Upper lobe of right lung (tissue), 1 donor: ENCODE results near the gene BPI. TPM values are rescaled to one million over a fixed set of nuclear protein-coding genes. Genes with fewer than 3 reads are reported as not detected.
A peak's percentile ranks its signal among the peaks of the same experiment; 100 is the strongest.

Experiments
- ATAC-seq: fragments of 200-7000 bp; cut with Tn5 transposase; one replicate; pipeline ENCODE4 v1.9.1; 2020; ENCODE audit warnings: mild to moderate bottlenecking, moderate library complexity
- DNase-seq: peaks from one replicate; pipeline ENCODE4 v3.0.0-alpha.2; 2020
- H3K27ac ChIP-seq: fragments of 200-600 bp; one replicate; pipeline ENCODE4 v1.8.0; 2022
- H3K27me3 ChIP-seq: fragments of 200-600 bp; one replicate; pipeline ENCODE4 v1.8.0; 2022; ENCODE audit warnings: mild to moderate bottlenecking
- H3K36me3 ChIP-seq: fragments of 200-600 bp; one replicate; pipeline ENCODE4 v1.8.0; 2022
- H3K4me1 ChIP-seq: fragments of 200-600 bp; one replicate; pipeline ENCODE4 v1.8.0; 2022
- H3K4me3 ChIP-seq: fragments of 200-600 bp; one replicate; pipeline ENCODE4 v1.8.0; 2022; ENCODE audit warnings: mild to moderate bottlenecking
- H3K9me3 ChIP-seq: fragments of 200-600 bp; one replicate; pipeline ENCODE4 v1.8.0; 2022
- CTCF ChIP-seq: fragments of 200-600 bp; IDR thresholded peaks from one replicate; pipeline ENCODE4 v1.8.0; 2022; ENCODE audit warnings: antibody characterized with exemption
- intact Hi-C: fragments of 100-400 bp; cut with DNase I; formaldehyde crosslinking; loops from one replicate; pipeline ENCODE4 v1.11.0; 2022
- total RNA-seq: library from RNA; stranded (reverse); fragmentation: NEBNext Ultra II Directional; extraction: Animal tissue kit (Norgen Biotek cat#: 25700); gene quantifications from one replicate; pipeline ENCODE4 v1.2.1, GENCODE V29; 2021
- donor health status: DM: no; HTN: yes; CAD: no; lungs with severe emphysema.

The BPI gene
- total RNA-seq, 1 donor from 2014 or later, result not detected

DNA sequence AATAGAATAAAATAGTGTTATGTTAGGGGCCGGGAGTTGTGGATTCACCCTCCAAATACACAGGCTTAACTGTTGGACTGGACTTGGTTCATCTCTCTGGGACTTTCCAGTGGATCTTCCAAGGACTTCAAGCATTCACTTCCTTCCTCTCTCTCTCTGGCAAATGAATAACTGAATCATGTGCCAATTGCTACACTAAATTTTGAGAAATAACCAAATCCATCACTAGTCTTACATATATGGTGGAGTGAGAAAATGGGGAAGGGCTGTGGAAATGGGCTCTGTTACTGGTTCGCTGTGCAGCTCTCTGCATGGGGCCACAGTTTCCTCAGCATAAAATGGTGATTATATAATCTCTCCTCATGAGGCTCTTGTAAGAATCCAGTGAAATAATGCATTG is 36.7 kb upstream of the BPI start:
- peaks cover 5% of the 10 kb centered on the region for H3K27me3 ChIP-seq
- H3K9me3 ChIP-seq, result no peaks in the 10 kb centered on the region
- ATAC-seq (no peak), DNase-seq (no peak)
- TF ChIP-seq CTCF, result no peak
- intact Hi-C loops, result no loop called here
- H3K27ac ChIP-seq, result no peak overlapping the region
- H3K4me1 ChIP-seq, result peaks cover 8% of the 10 kb centered on the region
- H3K36me3 ChIP-seq, result no peaks in the 10 kb centered on the region
- H3K4me3 ChIP-seq, result no peak overlapping the region

DNA sequence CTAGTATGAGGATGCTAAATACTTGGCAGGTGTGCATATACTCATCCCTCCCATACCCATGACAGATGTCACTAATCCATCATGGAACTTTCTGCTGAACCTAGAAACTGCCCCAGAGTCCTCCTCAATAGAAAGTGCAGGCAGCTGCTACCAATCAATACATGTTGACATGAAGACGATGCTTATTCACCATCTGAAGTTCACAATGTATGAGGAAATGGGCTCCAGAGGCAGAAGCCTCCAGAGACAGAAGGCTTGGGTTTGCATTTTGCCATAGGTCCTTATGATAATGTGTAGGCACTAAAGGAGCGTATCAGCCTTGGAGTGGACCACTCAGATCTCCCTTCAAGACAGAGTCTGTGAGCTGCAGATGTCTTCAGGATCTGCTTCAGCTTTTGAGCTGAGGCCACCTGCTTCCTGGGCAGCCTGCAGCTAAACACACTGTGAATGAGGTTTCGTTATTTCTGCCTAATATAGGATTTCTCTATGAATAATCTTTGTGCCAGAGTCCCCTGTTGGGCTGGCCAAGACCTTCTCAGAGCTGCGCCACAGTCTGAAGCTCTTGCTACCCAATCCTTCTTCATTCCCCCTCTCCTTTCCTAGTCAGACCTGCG is 35.9 kb upstream of the BPI start:
- H3K27me3 ChIP-seq, result peaks cover 5% of the 10 kb centered on the region
- intact Hi-C loops, result no loop called here
- DNase-seq (no peak), ATAC-seq (no peak)
- H3K36me3 ChIP-seq, result no peaks in the 10 kb centered on the region
- no peak overlapping the region for H3K4me3 ChIP-seq
- no peak for TF ChIP-seq CTCF
- H3K4me1 ChIP-seq, result peaks cover 8% of the 10 kb centered on the region
- no peak overlapping the region for H3K27ac ChIP-seq
- no peaks in the 10 kb centered on the region for H3K9me3 ChIP-seq

DNA sequence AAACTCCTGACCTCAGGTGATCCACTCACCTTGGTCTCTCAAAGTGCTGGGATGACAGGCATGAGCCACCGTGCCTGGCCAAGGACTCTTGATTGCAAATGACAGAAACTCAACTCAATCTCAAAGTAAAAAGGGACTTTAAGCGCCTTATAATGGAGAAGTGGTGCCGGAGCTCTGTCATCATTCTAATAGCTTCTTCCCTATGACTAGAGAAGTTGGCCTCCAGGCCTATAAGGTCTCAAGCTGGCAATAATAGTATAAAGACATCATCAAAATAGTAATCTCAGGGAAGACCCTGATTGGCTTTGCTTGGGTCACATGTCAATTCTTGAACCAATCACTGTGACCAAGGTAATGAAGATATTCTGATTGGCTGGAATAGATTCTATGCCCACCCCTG is 34.9 kb upstream of the BPI start:
- peaks cover 8% of the 10 kb centered on the region for H3K4me1 ChIP-seq
- ATAC-seq, result no peak
- intact Hi-C loops, result no loop called here

DNA sequence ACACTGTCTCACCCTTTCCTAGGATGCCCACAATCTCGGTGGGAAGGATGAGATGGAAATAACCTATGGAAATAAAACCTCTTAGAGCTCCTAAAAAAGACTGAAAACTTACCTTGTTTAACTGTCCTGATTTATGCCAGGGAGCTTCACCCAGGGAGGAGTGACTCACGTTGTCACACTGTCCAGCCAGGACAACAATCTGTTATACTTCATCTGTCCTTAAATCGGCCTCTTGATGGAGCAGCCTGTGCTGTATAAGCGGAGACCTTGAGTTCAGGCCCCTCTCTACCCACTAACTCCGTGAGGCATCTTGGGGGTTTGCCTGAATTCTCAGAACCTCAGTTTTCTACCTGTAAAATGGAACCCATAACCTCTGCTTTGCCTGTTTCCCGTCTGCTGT is 34.2 kb upstream of the BPI start:
- H3K9me3 ChIP-seq, result no peaks in the 10 kb centered on the region
- H3K4me3 ChIP-seq, result no peak overlapping the region
- TF ChIP-seq CTCF, result no peak
- H3K4me1 ChIP-seq, result peaks cover 8% of the 10 kb centered on the region
- intact Hi-C loops, result no loop called here
- no peak overlapping the region for H3K27ac ChIP-seq
- ATAC-seq (no peak), DNase-seq (no peak)
- no peaks in the 10 kb centered on the region for H3K27me3 ChIP-seq
- H3K36me3 ChIP-seq, result no peaks in the 10 kb centered on the region

More for the DNA sequence above, 34.9 kb upstream of the BPI start:
- H3K9me3 ChIP-seq, result no peaks in the 10 kb centered on the region
- H3K36me3 ChIP-seq, result no peaks in the 10 kb centered on the region
- DNase-seq, result no peak
- TF ChIP-seq CTCF, result no peak
- H3K4me3 ChIP-seq, result no peak overlapping the region
- no peak overlapping the region for H3K27ac ChIP-seq
- H3K27me3 ChIP-seq, result no peaks in the 10 kb centered on the region

GRCh38 chr20:38270869-38271605 is 32.9 kb upstream of the BPI start:
- ATAC-seq, result peak; percentile 37
- Histone ChIP-seq H3K4me3 (no peak overlapping the region), H3K9me3 (no peaks in the 10 kb centered on the region), H3K27me3 (no peaks in the 10 kb centered on the region), H3K4me1 (peaks cover 8% of the 10 kb centered on the region), H3K27ac (no peak overlapping the region), H3K36me3 (no peaks in the 10 kb centered on the region)
- DNase-seq, result no peak
- no peak for TF ChIP-seq CTCF
- intact Hi-C loops, result no loop called here
